UCSD-AML1 (cell line): ENCODE measurements around the gene PSPH.
A peak's percentile ranks its signal among the peaks of the same experiment; 100 is the strongest.
"Not testable (repeated sequence)": the region's sequence is repeated elsewhere in the genome, so short reads cannot be mapped to it uniquely, and the experiment has no call there.

ENCODE experiments used
- DNase-seq: peaks from one replicate; lab custom pipeline; 2025; ENCODE audit not compliant: unreplicated experiment; lab: John Stamatoyannopoulos, UW

The PSPH gene

DNA sequence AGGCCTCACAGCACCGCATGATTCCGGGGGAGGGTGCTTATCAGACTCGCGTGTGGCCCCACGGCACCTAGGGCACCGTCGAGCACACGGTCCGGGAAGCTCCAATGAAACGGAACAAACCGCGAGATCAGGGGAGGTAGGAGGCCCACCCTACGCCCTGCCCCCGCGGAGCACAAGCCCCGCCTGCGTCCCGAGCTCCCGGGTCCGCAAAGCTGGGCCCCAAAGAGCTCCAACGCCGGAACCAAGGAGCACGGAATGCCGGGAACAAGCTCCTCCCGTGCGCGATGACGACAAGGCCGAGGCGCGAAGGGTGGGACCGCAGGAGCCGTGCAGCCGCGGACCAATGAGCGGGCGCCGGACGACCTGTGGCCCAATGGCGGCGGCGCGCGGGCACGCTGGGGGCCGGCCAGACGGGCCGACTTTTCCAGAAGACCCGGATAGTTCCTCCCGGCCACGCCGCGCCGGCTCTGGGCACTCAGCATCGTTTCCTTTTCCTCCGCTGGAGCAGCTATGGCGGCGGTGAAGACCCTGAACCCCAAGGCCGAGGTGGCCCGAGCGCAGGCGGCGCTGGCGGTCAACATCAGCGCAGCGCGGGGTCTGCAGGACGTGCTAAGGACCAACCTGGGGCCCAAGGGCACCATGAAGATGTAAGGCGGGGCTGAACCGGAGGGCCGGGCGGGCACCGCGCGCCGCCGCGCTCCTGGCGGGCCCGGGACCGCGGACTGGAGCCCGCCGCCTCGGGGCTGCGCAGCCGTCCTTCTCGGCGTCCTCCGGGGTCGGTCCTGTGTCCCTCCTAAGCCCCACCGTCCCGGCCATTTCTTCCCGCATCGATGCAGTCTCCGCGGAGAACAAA is at the start of gene PSPH, which contains the start of gene CCT6A:
Gene PSPH (minus strand): TSS at position 106 of the 853 bp plus-strand sequence. CDS start 30,232 bp downstream, outside the sequence.
Gene CCT6A (plus strand): TSS at position 427 of the 853 bp plus-strand sequence. CDS start 84 bp downstream, at position 511.
- DNase-seq = peak; percentile 92

DNA sequence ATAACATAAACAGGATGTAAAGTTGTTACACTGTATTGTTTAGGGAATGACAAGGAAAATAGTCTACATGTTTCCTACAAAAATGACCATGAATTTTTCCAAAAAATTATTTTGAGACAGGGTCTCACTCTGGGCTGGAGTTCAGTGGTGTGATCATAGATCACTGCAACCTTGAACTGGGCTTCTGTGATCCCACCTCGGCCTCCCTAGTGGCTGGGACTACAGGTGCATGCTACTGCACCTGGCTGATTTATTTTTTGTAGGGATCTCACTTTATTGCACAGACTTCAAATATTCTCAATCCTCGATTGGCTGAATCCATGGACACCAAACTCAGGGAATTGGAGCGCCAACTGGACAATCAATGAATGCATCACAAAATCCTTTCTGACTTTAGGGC is 48.4 kb upstream of the PSPH start:
- DNase-seq = no peak

GRCh38 chr7:56098187-56099008 is 47.2 kb upstream of the PSPH start:
- DNase-seq = not testable (repeated sequence)

- no peak for DNase-seq
These were observed 46.5 kb upstream of the PSPH start for GRCh38 chr7:56097700-56098099.

DNA sequence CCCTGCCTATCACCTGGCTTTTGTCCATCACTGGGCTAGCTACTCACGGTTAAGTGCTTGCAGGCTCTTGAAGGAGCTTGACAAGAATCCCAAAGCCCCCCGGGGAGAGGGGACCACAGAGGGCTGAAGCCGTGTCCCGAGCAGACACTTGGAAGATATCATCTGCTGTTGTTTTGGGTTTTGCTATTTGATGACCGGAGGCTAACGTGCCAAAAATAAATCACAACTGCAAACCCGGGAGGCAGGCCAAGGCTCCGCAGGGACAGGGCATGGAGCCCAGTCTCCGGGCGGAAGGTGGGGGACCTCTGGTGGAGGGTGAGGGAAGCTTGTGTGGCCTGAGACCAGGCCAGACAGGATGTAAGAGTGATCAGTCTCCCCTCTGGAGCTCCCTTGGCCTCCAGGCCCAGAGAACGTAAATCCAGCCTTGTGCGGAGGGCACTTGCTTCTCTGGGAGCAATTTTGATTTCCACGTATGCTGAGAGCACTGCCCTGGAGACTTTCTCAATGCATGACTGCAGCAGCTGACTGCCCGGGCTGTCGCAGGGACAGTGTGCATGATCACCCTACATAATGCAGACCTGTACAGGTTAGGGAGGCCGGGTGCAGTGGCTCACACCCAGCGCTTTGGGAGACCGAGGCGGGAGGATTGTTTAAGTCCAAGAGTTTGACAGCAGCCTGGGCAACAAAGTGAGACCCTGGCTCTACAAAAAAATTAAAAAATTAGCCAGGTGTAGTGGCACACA is 41.7 kb upstream of the PSPH start, which contains the start of gene PHKG1:
Gene PHKG1 (minus strand): TSS at position 164 of the 743 bp plus-strand sequence. CDS start 4,011 bp downstream, outside the sequence.
- DNase-seq = no peak

GRCh38 chr7:56092388-56092787 is 41.1 kb upstream of the PSPH start:
- DNase-seq = not testable (repeated sequence)

DNA sequence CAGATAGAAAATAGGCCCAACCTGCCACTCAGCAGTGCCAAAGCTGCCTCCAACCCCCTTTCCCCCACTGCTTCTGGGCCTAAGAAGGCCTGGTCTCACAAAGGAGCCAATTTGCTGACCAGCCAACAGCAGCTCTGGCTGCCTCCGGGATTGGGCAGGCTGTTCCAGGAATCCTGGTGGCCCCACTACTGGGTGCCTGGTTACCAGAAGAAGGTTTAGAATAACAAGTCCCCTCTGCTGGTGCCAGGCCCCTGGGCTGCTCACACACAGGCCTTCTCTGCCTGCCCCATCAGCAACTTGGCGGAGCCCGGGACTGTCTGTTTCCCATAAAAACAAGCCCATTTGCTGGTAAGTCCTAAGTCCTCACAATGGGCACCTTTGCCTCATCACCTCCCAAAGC is 40.3 kb upstream of the PSPH start:
- no peak for DNase-seq

GRCh38 chr7:56087445-56087844 is 36.2 kb upstream of the PSPH start:
- DNase-seq = no peak

DNA sequence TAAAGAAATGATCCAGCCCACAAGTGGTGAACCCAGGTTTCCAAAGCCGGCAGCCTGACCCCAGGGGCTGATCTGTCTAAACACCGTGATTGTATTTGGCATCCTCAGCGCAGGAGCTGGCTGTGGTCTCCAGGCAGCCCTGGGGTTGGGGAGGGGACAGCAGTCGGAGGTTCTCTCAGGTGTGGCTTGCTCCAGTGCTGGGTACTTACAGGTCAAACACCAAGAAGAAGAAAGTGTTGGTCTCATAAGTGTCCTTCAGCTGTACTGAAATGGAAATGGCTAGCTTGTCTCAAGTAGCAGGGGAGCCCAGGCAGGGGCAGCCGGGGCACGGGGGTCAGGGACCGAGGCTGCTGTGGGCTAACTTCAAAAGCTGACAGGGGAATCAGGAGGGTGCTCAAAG is 35.5 kb upstream of the PSPH start:
- no peak for DNase-seq

GRCh38 chr7:56083150-56083785 is 32.0 kb upstream of the PSPH start:
- DNase-seq = no peak

DNA sequence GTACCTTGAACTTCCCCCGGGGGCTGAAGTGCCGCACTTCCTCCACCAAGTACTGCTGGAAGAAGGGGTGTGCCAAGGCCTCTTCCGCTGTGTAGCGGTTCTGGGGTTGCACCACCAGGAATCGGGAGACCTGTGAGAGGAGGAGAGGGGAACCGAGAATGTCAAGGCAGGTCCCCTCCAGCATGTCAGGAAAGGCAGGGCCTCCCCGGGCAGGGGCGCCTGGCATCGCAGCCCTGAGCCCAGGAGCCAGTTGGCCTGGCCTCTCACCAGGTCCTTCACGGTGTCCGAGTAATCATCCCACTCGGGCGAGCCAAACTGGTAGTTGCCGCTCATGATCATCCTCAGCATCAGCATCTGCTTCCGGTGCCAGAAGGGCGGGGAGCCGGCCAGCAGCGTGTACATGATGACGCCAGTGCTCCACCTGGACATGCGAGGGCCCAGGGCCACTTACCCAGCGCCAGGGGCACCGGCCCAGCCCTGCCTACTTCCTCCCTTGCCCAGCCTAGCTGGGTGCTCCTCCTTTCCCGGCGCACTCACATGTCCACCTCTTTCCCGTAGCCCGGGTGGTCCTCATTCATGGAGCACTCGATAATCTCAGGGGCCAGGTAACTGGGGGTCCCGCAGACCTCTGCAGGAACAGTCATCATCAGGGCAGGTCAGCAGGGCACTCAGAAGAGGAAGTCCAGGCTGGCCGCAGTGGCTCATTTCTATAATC is 30.5 kb upstream of the PSPH start:
- DNase-seq = no peak

DNA sequence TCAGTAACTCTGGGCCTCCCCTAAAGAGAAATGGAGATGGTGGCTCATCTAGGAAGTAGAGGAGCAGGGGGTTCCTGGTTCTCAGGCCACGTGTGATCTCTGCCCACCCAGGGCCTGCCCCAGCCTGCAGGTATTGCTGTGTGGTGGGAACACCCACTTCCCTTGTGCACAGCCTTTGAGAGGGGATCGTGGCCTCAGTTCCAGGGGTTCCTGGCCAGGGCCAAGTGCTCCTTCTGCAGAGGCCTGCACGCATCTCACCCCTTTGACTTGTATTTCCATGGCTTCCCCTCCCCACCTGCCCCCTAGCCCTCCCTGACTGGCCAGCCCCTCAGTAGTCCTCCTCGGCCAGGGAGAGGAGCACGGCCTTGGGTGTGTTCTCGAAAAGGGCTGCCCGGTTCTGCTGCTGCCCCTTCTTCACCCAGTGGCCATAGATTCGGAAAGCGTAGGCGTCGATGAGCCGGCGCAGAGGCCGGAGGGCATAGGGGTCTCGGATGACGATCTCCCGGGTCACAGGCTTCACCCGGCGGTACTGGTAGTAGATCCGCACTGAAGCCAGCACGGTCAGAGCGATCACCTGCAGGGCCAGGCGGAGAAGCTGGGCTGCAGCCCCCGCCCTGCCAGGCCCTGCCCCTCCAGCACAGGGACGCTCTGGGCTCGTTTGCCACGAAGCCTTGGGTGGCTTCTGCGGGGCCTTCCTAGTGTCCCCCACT is 29.6 kb upstream of the PSPH start:
- DNase-seq = not testable (repeated sequence)

DNA sequence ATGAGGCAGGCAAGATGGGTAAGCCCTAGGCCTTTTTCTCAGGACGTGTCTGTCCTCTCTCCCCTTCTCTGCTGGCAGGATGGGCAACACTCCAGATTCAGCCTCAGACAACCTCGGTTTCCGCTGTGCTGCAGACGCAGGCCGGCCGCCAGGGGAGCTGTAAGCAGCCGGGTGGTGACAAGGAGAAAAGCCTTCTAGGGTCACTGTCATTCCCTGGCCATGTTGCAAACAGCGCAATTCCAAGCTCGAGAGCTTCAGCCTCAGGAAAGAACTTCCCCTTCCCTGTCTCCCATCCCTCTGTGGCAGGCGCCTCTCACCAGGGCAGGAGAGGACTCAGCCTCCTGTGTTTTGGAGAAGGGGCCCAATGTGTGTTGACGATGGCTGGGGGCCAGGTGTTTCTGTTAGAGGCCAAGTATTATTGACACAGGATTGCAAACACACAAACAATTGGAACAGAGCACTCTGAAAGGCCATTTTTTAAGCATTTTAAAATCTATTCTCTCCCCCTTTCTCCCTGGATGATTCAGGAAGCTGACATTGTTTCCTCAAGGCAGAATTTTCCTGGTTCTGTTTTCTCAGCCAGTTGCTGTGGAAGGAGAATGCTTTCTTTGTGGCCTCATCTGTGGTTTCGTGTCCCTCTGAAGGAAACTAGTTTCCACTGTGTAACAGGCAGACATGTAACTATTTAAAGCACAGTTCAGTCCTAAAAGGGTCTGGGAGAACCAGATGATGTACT is 28.4 kb upstream of the PSPH start:
- no peak for DNase-seq

DNA sequence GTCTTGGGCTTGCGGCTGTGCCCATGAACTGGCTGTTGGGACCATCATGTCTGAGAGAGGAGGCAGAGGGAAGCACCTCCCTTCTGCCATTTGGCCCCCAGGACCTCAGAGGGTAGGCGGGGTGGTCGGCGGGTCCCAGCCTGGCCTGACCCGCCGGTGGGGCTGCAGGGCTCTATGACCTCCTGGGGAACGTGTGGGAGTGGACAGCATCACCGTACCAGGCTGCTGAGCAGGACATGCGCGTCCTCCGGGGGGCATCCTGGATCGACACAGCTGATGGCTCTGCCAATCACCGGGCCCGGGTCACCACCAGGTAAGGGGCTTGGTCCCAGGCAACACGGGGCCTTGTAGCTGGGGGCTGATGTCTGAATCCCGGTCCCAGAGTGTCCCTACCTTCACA is 27.0 kb upstream of the PSPH start:
- DNase-seq = no peak

GRCh38 chr7:56077681-56078080 is 26.4 kb upstream of the PSPH start:
- DNase-seq = no peak

DNA sequence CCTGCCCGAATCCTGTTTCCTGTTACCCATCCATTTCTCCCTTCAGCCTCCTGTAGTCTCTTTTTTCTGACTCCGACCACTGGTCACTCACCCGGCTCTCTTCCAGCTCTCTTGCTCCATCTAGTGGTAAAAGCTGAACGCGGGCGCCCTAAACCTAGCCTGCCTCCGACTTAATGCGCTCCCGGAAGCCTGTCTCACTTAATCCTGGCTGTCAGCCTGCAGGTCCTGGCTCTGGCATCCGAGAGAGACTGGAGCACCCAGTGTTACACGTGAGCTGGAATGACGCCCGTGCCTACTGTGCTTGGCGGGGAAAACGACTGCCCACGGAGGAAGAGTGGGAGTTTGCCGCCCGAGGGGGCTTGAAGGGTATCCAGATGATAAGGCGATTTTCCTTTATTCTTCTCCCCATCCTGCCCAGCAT is 23.1 kb upstream of the PSPH start:
- peak; percentile 53 for DNase-seq

DNA sequence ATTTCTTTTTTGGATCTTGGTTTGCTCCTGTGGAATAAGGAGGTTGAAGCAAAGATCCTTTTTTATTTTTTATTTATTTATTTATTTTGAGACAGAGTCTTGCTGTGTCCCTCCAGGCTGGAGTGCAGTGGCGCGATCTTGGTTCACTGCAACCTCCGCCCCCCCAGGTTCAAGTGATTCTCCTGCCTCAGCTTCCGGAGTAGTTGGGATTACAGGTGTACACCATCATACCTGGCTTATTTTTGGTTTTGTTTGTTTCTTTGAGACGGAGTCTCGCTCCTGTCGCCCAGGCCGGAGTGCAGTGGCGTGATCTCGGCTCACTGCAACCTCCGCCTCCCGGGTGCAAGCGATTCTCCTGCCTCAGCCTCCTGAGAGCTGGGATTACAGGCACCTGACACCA is 15.1 kb upstream of the PSPH start:
- DNase-seq = not testable (repeated sequence)

DNA sequence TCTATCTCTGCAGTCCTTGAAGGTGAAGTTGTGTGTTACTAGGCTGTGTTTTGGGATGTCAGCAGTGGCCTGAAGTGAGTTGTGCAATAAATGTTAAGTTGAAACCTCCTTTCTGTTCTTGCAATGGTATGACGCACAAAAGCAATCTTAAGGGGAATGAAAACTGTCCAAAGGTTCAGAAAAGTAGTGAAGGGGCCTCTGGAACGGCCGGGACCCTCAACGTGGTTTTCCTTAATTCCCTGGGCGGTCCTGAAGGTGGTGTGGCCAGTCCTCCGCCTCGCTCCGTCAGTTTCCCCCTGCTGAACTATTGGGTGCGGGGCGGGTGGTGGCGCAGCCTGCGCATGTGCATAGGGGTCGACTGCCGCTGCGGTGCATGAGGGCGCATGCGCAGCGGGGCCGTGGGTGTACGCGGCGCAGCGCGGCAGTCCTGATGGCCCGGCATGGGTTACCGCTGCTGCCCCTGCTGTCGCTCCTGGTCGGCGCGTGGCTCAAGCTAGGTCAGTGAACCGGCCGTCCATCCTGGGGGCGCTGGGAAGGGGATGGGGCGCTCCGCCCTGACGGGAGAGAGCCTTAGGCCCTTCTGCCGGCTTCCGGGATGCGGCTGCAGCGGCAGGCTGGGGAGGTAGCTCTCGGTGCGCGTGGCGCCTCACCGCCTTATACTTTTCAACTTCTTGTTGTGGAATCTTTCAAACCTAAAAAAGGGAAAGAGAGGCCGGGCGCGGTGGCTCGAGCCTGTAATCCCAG is 12.8 kb upstream of the PSPH start, which contains the start of gene SUMF2:
Gene SUMF2 (plus strand): TSS at position 405 of the 744 bp plus-strand sequence. CDS start 26 bp downstream, at position 431.
- DNase-seq = peak; percentile 86
